ENCODE data around the gene CNGA1.

CNGA1 gene

GRCh38 chr4:48030470-48030869, 14.0 kb upstream of the CNGA1 start:
- H3K4me1 ChIP-seq (ENCODE audit: control insufficient read depth in 1 of 2, insufficient read depth in 1 of 2, low read depth in 1 of 2, low read length in 1 of 2) = no peaks in the 10 kb centered on the region
- no peaks in the 10 kb centered on the region for H3K9me3 ChIP-seq
- H3K36me3 ChIP-seq = no peaks in the 10 kb centered on the region
- no peaks in the 10 kb centered on the region for H3K27me3 ChIP-seq
- H3K27ac ChIP-seq = no peak overlapping the region
- TF ChIP-seq CTCF (IDR thresholded peaks at IDR 0.05) = no peak
- H3K4me3 ChIP-seq (ENCODE audit: low read depth in 1 of 2, low read length in 1 of 2) = no peak overlapping the region

GRCh38 chr4:48028696-48029095, 12.2 kb upstream of the CNGA1 start:
- no peaks in the 10 kb centered on the region for H3K4me1 ChIP-seq (ENCODE audit: control insufficient read depth in 1 of 2, insufficient read depth in 1 of 2, low read depth in 1 of 2, low read length in 1 of 2)
- no peak for TF ChIP-seq CTCF (IDR thresholded peaks at IDR 0.05)
- no peaks in the 10 kb centered on the region for H3K36me3 ChIP-seq
- H3K27ac ChIP-seq = no peak overlapping the region
- no peaks in the 10 kb centered on the region for H3K9me3 ChIP-seq
- H3K4me3 ChIP-seq (ENCODE audit: low read depth in 1 of 2, low read length in 1 of 2) = no peak overlapping the region
- H3K27me3 ChIP-seq = no peaks in the 10 kb centered on the region

- Histone ChIP-seq H3K4me3 (ENCODE audit: low read depth in 1 of 2, low read length in 1 of 2) (no peak overlapping the region), H3K9me3 (no peaks in the 10 kb centered on the region), H3K4me1 (ENCODE audit: control insufficient read depth in 1 of 2, insufficient read depth in 1 of 2, low read depth in 1 of 2, low read length in 1 of 2) (no peaks in the 10 kb centered on the region), H3K36me3 (no peaks in the 10 kb centered on the region), H3K27ac (no peak overlapping the region), H3K27me3 (peaks cover 5% of the 10 kb centered on the region)
- no peak for TF ChIP-seq CTCF (IDR thresholded peaks at IDR 0.05)
Observed at GRCh38 chr4:48027653-48028052, 11.2 kb upstream of the CNGA1 start.

GRCh38 chr4:48025005-48025404, 8.5 kb upstream of the CNGA1 start:
- Histone ChIP-seq H3K4me1 (ENCODE audit: control insufficient read depth in 1 of 2, insufficient read depth in 1 of 2, low read depth in 1 of 2, low read length in 1 of 2) (no peaks in the 10 kb centered on the region), H3K27me3 (peaks cover 28% of the 10 kb centered on the region), H3K27ac (no peak overlapping the region), H3K4me3 (ENCODE audit: low read depth in 1 of 2, low read length in 1 of 2) (no peak overlapping the region), H3K36me3 (no peaks in the 10 kb centered on the region), H3K9me3 (no peaks in the 10 kb centered on the region)
- TF ChIP-seq CTCF (IDR thresholded peaks at IDR 0.05) = no peak

GRCh38 chr4:48024522-48024921, 8.0 kb upstream of the CNGA1 start:
- Histone ChIP-seq H3K4me1 (ENCODE audit: control insufficient read depth in 1 of 2, insufficient read depth in 1 of 2, low read depth in 1 of 2, low read length in 1 of 2) (no peaks in the 10 kb centered on the region), H3K27ac (no peak overlapping the region), H3K4me3 (ENCODE audit: low read depth in 1 of 2, low read length in 1 of 2) (no peak overlapping the region), H3K36me3 (no peaks in the 10 kb centered on the region), H3K27me3 (peaks cover 33% of the 10 kb centered on the region), H3K9me3 (no peaks in the 10 kb centered on the region)
- TF ChIP-seq CTCF (IDR thresholded peaks at IDR 0.05) = no peak

Data from neutrophil (primary cell).